Mesendoderm (in vitro differentiated cells): Measurements from ENCODE around the gene GTF2H2.
"Not testable (repeated sequence)": the region's sequence is repeated elsewhere in the genome, so short reads cannot be mapped to it uniquely, and the experiment has no call there.

ENCODE experiments used
- DNase-seq: peaks from one replicate; pipeline ENCODE4 v3.0.0; 2013
- H2AK5ac ChIP-seq: 2 replicates; pipeline ENCODE4 v1.6.1; 2013; ENCODE audit warnings: low read length, inconsistent platforms
- H2BK120ac ChIP-seq: 2 replicates; pipeline ENCODE4 v1.6.1; 2013; ENCODE audit warnings: low read depth, mild to moderate bottlenecking, low read length, moderate library complexity, mixed read lengths
- H2BK15ac ChIP-seq: replicated peaks from 2 replicates; pipeline ENCODE4 v1.6.1; 2013; ENCODE audit warnings: low read depth, mild to moderate bottlenecking, moderate library complexity
- H2BK5ac ChIP-seq: 2 replicates; pipeline ENCODE4 v1.6.1; 2013; ENCODE audit warnings: low read length, inconsistent platforms
- H3K18ac ChIP-seq: 2 replicates; pipeline ENCODE4 v1.6.1; 2013; ENCODE audit warnings: mild to moderate bottlenecking, low read length, mixed read lengths
- H3K23ac ChIP-seq: one replicate; pipeline ENCODE4 v1.6.1; 2013; ENCODE audit warnings: low read length
- H3K27ac ChIP-seq: 2 replicates; pipeline ENCODE4 v1.5.1; 2013; ENCODE audit warnings: low read depth, mild to moderate bottlenecking, inconsistent platforms, low read length, moderate library complexity
- H3K27me3 ChIP-seq: 2 replicates; pipeline ENCODE4 v1.6.1; 2013; ENCODE audit warnings: low read length, control low read depth, mild to moderate bottlenecking, inconsistent platforms; ENCODE audit not compliant: insufficient read depth, poor library complexity
- H3K36me3 ChIP-seq: 2 replicates; pipeline ENCODE4 v1.6.1; 2013; ENCODE audit warnings: low read length, inconsistent platforms; ENCODE audit not compliant: control insufficient read depth, insufficient read depth
- H3K4ac ChIP-seq: one replicate; pipeline ENCODE4 v1.6.1; 2013; ENCODE audit warnings: low read depth, mild to moderate bottlenecking, low read length, moderate library complexity
- H3K4me1 ChIP-seq: 2 replicates; pipeline ENCODE4 v1.6.1; 2013; ENCODE audit warnings: low read depth, low read length, inconsistent platforms; ENCODE audit not compliant: control insufficient read depth
- H3K4me2 ChIP-seq: 2 replicates; pipeline ENCODE4 v1.6.1; 2013; ENCODE audit warnings: low read length
- H3K4me3 ChIP-seq: 2 replicates; pipeline ENCODE4 v1.5.1; 2013; ENCODE audit warnings: mild to moderate bottlenecking, low read length
- H3K56ac ChIP-seq: one replicate; pipeline ENCODE4 v1.6.1; 2013; ENCODE audit warnings: low read length
- H3K79me1 ChIP-seq: 2 replicates; pipeline ENCODE4 v1.6.1; 2013; ENCODE audit warnings: low read length, inconsistent platforms
- H3K79me2 ChIP-seq: 2 replicates; pipeline ENCODE4 v1.6.1; 2013; ENCODE audit warnings: mild to moderate bottlenecking, low read length; ENCODE audit not compliant: control insufficient read depth, insufficient read depth
- H3K9ac ChIP-seq: 2 replicates; pipeline ENCODE4 v1.6.1; 2013; ENCODE audit warnings: low read length, inconsistent platforms
- H4K5ac ChIP-seq: one replicate; pipeline ENCODE4 v1.6.1; 2013; ENCODE audit warnings: low read length
- H4K8ac ChIP-seq: one replicate; pipeline ENCODE4 v1.6.1; 2013; ENCODE audit warnings: low read depth, mild to moderate bottlenecking, control low read depth, low read length, moderate library complexity
- WGBS: extraction: QIAGEN DNeasy Blood & Tissue Kit; methylation state at CpG from one replicate; pipeline ENCODE4 v1.1.7; 2013; ENCODE audit warnings: low lambda C conversion rate, missing lambda C conversion rate; ENCODE audit not compliant: insufficient coverage; ENCODE audit errors: extremely low coverage; 5-methylcytosine and 5-hydroxymethylcytosine counted together

The GTF2H2 gene

GRCh38 chr5:71011194-71011792 is 56.2 kb downstream of the GTF2H2 start:
- WGBS = no CpG with 5 or more reads among the region's 8 CpGs
- no peak overlapping the region for H3K4me2 ChIP-seq
- no peak overlapping the region for H3K23ac ChIP-seq
- no peak overlapping the region for H2BK120ac ChIP-seq
- H3K56ac ChIP-seq = no peak overlapping the region
- no peaks in the 10 kb centered on the region for H3K4me1 ChIP-seq
- no peaks in the 10 kb centered on the region for H3K79me1 ChIP-seq
- no peak overlapping the region for H4K5ac ChIP-seq
- no peak overlapping the region for H3K27ac ChIP-seq
- H2BK5ac ChIP-seq = no peak overlapping the region
- no peak overlapping the region for H3K4me3 ChIP-seq
- no peak overlapping the region for H2BK15ac ChIP-seq
- no peaks in the 10 kb centered on the region for H3K36me3 ChIP-seq
- H2AK5ac ChIP-seq = no peak overlapping the region
- H3K27me3 ChIP-seq = no peaks in the 10 kb centered on the region
- no peak overlapping the region for H4K8ac ChIP-seq
- DNase-seq = no peak
- no peaks in the 10 kb centered on the region for H3K79me2 ChIP-seq
- H3K4ac ChIP-seq = no peak overlapping the region
- H3K9ac ChIP-seq = no peak overlapping the region
- no peak overlapping the region for H3K18ac ChIP-seq

GRCh38 chr5:71006983-71007382 is 60.5 kb downstream of the GTF2H2 start:
- H2BK15ac ChIP-seq, H3K4me1 ChIP-seq, H3K79me2 ChIP-seq, H2AK5ac ChIP-seq, H3K27me3 ChIP-seq, H2BK120ac ChIP-seq, H3K9ac ChIP-seq, DNase-seq, H2BK5ac ChIP-seq, H3K4me3 ChIP-seq, H3K23ac ChIP-seq, H3K36me3 ChIP-seq, H3K4me2 ChIP-seq, H4K5ac ChIP-seq, H3K56ac ChIP-seq, H3K79me1 ChIP-seq, H3K18ac ChIP-seq, H3K27ac ChIP-seq, H3K4ac ChIP-seq, H4K8ac ChIP-seq: not testable (repeated sequence)
- no CpG with 5 or more reads among the region's 7 CpGs for WGBS
